K562 (cell line): Measurements from ENCODE around the gene LUZP1. TPM values are rescaled to one million over a fixed set of nuclear protein-coding genes. Genes with fewer than 3 reads are reported as not detected.

ENCODE experiments used
- ATF7 ChIP-seq: fragments of 450-650 bp; IDR thresholded peaks from 2 replicates; pipeline ENCODE4 v1.7.1; 2014; ENCODE audit warnings: mild to moderate bottlenecking, moderate library complexity
- BRCA1 ChIP-seq, 2 experiments: fragments of 450-650 bp in 1 of 2; sonication (generic) in 1 of 2; formaldehyde crosslinking in 1 of 2; IDR thresholded peaks; 2 replicates each; pipeline versions ENCODE4 v1.5.0 to v1.6.1; 2017 to 2020; ENCODE audit warnings: mild to moderate bottlenecking in 1 of 2, missing genetic modification reagents in 1 of 2
- ETV5 ChIP-seq: sonication (generic); formaldehyde crosslinking; IDR thresholded peaks from 2 replicates; pipeline ENCODE4 v1.4.0; 2020; ENCODE audit warnings: low read depth, mild to moderate bottlenecking, missing genetic modification reagents
- ILF3 ChIP-seq: fragments of 450-650 bp; IDR thresholded peaks from 2 replicates; pipeline ENCODE4 v1.6.1; 2018; ENCODE audit warnings: antibody characterized with exemption, mild to moderate bottlenecking, moderate library complexity, borderline replicate concordance
- JUND ChIP-seq, 2 experiments: IDR thresholded peaks; 2 replicates in 1 of 2; 3 replicates in 1 of 2; pipeline ENCODE4 v1.6.1; 2011; ENCODE audit warnings: borderline replicate concordance in 2 of 2, low read depth in 2 of 2, low read length in 2 of 2, improper control_type of control experiment in 1 of 2, missing biosample characterization in 1 of 2, missing genetic modification characterization in 1 of 2, missing genetic modification reagents in 1 of 2
- RBFOX2 ChIP-seq: fragments of 200-400 bp; formaldehyde crosslinking; IDR thresholded peaks from 2 replicates; pipeline ENCODE4 v1.6.1; 2017; ENCODE audit warnings: low read depth, mild to moderate bottlenecking, low read length, moderate library complexity
- RBM14 ChIP-seq: fragments of 200-400 bp; formaldehyde crosslinking; IDR thresholded peaks from 2 replicates; pipeline ENCODE4 v1.6.1; 2018; ENCODE audit warnings: low read depth, mild to moderate bottlenecking, low read length, moderate library complexity, borderline replicate concordance; ENCODE audit not compliant: insufficient read depth
- RCOR1 ChIP-seq, 2 experiments: IDR thresholded peaks; 2 replicates each; pipeline ENCODE4 v1.6.1; 2012; ENCODE audit warnings: low read depth in 2 of 2, low read length in 2 of 2, borderline replicate concordance in 1 of 2, improper control_type of control experiment in 1 of 2
- SAFB ChIP-seq: fragments of 200-400 bp; formaldehyde crosslinking; IDR thresholded peaks from 2 replicates; pipeline ENCODE4 v1.6.1; 2017; ENCODE audit warnings: low read depth, low read length, borderline replicate concordance
- STAT5A ChIP-seq: IDR thresholded peaks from 2 replicates; pipeline ENCODE4 v1.6.1; 2012; ENCODE audit warnings: low read length, inconsistent platforms, borderline replicate concordance
- polyA plus RNA-seq, 8 experiments: library from polyadenylated mRNA; depleted of rRNA in 4 of 8; stranded (reverse) in 5 of 8; unstranded in 3 of 8; fragments of >200 nt; fragmentation: Nextera tagmentation in 2 of 8; fragmentation: Illumina TruSeq in 1 of 8; extraction: Ambion mirVana in 2 of 8; extraction: Trizol in 1 of 8; gene quantifications; 2 replicates each; pipeline versions ENCODE4 v1.2.1 to v1.2.3, GENCODE V29; 2011 to 2014; ENCODE audit warnings: inconsistent platforms in 1 of 8, missing spikeins in 1 of 8
- total RNA-seq, 7 experiments: library from RNA; depleted of rRNA in 6 of 7; stranded (reverse); fragments of >200 nt in 6 of 7; fragmentation: Illumina TruSeq in 2 of 7; extraction: Trizol in 2 of 7; gene quantifications; 2 replicates each; pipeline versions ENCODE4 v1.2.1 to v1.2.3, GENCODE V29; 2011 to 2021; ENCODE audit warnings: low replicate concordance in 1 of 7
- TF ChIP-seq, protein P1 (sequence below), 2 experiments: fragments of 200-800 bp in 1 of 2; sonication (Bioruptor generic) in 1 of 2; sonication (generic) in 1 of 2; formaldehyde crosslinking in 1 of 2; IDR thresholded peaks in 1 of 2; conservative IDR thresholded peaks in 1 of 2; 2 replicates each; pipeline versions ENCODE4 v1.5.0 to v1.6.1; 2016 to 2020; ENCODE audit warnings: missing compliant biosample characterization in 1 of 2, missing genetic modification characterization in 1 of 2, missing genetic modification reagents in 1 of 2
- TF ChIP-seq, protein P2 (sequence below), 2 experiments: fragments of 450-650 bp; IDR thresholded peaks; 2 replicates each; pipeline ENCODE4 v1.6.1; 2018; ENCODE audit warnings: mild to moderate bottlenecking in 2 of 2, low read depth in 1 of 2; ENCODE audit not compliant: partially characterized antibody in 2 of 2
- TF ChIP-seq, protein P3 (sequence below): fragments of 250-450 bp; sonication (Bioruptor Pico); IDR thresholded peaks from 2 replicates; pipeline ENCODE4 v1.5.0; 2020; ENCODE audit warnings: mild to moderate bottlenecking
- TF ChIP-seq, protein P4 (sequence below): sonication (generic); formaldehyde crosslinking; IDR thresholded peaks from 2 replicates; pipeline ENCODE4 v1.8.1; 2023; ENCODE audit warnings: mild to moderate bottlenecking, missing genetic modification reagents, moderate library complexity

Gene LUZP1
- total and polyA plus RNA-seq, 9 of the 15 experiments (the other 6 are each of a cell fraction or from before 2014, with no cell fraction given): 6.5 to 19.1 (median 12.4) TPM

DNA sequence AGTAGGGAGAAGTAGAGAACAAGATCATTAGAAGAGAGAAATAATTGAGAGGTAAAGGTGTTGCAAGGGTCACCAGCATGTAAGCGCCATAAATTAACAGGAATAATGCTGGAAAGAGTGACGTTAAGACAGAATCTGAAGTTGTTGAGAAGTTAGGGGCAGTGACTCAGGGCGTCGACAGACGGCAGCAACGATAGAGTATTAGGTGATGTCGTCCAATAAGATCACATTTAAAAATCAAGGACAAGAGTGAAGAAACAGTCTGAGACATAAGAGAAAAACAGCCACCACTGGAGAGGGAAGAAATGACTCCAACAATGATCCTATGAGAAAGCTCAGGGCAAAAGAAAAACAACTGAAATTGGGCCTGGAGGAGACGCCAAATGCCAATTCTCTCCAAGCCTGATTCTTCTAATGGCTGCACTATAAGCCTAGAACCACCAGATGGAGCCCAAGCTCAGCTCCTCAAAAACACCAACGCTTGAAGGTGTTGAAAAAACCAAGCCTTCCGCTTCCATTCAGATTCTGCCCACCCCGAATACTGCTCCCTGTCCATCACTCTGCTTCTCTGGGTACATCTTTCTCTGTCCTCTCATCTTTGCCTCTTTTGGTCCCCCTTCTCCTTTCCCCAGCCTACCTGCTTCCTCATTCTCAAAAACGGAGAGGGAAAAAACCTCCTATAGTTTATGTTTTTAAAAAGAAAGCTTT, 70.0 kb downstream of the LUZP1 start (continued):
- TF ChIP-seq JUND (IDR thresholded peaks at IDR 0.05; ENCODE audit: borderline replicate concordance, low read depth, low read length) (no peak), JUND (tag; IDR thresholded peaks at IDR 0.05; ENCODE audit: borderline replicate concordance, low read depth, low read length) (peak; percentile 40; the same call in 2 of the 3 replicates), BRCA1 (IDR thresholded peaks at IDR 0.05) (no peak), BRCA1 (CRISPR knock-in tag; IDR thresholded peaks at IDR 0.05) (no peak), ILF3 (no peak), RBM14 (no peak), ATF7 (0 out of 2 replicates have a peak, but pooled peaks have one; percentile 39), SAFB (no peak), ETV5 (CRISPR knock-in tag) (peak; percentile 52; the same call in 1 of the 2 replicates), RCOR1 (IDR thresholded peaks at IDR 0.05; ENCODE audit: borderline replicate concordance in 1 of 2, low read depth in 2 of 2, low read length in 2 of 2) (peak in 1 of 2 experiments; percentile 30; a peak in 1 of 4 replicates), RBFOX2 (no peak), STAT5A (0 out of 2 replicates have a peak, but pooled peaks have one; percentile 21)
- TF ChIP-seq, protein P1, sequence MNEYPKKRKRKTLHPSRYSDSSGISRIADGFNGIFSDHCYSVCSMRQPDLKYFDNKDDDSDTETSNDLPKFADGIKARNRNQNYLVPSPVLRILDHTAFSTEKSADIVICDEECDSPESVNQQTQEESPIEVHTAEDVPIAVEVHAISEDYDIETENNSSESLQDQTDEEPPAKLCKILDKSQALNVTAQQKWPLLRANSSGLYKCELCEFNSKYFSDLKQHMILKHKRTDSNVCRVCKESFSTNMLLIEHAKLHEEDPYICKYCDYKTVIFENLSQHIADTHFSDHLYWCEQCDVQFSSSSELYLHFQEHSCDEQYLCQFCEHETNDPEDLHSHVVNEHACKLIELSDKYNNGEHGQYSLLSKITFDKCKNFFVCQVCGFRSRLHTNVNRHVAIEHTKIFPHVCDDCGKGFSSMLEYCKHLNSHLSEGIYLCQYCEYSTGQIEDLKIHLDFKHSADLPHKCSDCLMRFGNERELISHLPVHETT (CRISPR knock-in tag; conservative IDR thresholded peaks at IDR 0.05 in 1 of 2, IDR thresholded peaks at IDR 0.05 in 1 of 2): no peak
- TF ChIP-seq, protein P2, sequence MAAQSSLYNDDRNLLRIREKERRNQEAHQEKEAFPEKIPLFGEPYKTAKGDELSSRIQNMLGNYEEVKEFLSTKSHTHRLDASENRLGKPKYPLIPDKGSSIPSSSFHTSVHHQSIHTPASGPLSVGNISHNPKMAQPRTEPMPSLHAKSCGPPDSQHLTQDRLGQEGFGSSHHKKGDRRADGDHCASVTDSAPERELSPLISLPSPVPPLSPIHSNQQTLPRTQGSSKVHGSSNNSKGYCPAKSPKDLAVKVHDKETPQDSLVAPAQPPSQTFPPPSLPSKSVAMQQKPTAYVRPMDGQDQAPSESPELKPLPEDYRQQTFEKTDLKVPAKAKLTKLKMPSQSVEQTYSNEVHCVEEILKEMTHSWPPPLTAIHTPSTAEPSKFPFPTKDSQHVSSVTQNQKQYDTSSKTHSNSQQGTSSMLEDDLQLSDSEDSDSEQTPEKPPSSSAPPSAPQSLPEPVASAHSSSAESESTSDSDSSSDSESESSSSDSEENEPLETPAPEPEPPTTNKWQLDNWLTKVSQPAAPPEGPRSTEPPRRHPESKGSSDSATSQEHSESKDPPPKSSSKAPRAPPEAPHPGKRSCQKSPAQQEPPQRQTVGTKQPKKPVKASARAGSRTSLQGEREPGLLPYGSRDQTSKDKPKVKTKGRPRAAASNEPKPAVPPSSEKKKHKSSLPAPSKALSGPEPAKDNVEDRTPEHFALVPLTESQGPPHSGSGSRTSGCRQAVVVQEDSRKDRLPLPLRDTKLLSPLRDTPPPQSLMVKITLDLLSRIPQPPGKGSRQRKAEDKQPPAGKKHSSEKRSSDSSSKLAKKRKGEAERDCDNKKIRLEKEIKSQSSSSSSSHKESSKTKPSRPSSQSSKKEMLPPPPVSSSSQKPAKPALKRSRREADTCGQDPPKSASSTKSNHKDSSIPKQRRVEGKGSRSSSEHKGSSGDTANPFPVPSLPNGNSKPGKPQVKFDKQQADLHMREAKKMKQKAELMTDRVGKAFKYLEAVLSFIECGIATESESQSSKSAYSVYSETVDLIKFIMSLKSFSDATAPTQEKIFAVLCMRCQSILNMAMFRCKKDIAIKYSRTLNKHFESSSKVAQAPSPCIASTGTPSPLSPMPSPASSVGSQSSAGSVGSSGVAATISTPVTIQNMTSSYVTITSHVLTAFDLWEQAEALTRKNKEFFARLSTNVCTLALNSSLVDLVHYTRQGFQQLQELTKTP (IDR thresholded peaks at IDR 0.05; ENCODE audit: low read depth in 1 of 2, partially characterized antibody in 2 of 2): peak in 1 of 2 experiments; percentile 37
- TF ChIP-seq, protein P3, sequence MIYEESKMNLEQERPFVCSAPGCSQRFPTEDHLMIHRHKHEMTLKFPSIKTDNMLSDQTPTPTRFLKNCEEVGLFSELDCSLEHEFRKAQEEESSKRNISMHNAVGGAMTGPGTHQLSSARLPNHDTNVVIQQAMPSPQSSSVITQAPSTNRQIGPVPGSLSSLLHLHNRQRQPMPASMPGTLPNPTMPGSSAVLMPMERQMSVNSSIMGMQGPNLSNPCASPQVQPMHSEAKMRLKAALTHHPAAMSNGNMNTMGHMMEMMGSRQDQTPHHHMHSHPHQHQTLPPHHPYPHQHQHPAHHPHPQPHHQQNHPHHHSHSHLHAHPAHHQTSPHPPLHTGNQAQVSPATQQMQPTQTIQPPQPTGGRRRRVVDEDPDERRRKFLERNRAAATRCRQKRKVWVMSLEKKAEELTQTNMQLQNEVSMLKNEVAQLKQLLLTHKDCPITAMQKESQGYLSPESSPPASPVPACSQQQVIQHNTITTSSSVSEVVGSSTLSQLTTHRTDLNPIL: no peak
- TF ChIP-seq, protein P4, sequence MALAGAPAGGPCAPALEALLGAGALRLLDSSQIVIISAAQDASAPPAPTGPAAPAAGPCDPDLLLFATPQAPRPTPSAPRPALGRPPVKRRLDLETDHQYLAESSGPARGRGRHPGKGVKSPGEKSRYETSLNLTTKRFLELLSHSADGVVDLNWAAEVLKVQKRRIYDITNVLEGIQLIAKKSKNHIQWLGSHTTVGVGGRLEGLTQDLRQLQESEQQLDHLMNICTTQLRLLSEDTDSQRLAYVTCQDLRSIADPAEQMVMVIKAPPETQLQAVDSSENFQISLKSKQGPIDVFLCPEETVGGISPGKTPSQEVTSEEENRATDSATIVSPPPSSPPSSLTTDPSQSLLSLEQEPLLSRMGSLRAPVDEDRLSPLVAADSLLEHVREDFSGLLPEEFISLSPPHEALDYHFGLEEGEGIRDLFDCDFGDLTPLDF (CRISPR knock-in tag): peak; percentile 49; the same call in 1 of the 2 replicates
